Calu3 (cell line): Measurements from ENCODE around the gene TRIM17. TPM values are rescaled to one million over a fixed set of nuclear protein-coding genes. Genes with fewer than 3 reads are reported as not detected.

ENCODE experiments used
- BruUV-seq: library from RNA; stranded (reverse); fragments of 400-500 nt; replicated peaks from 2 replicates; lab custom pipeline; 2021; lab: Mats Ljungman, UMichigan
- CTCF ChIA-PET: fragments of 300-600 bp; sonication (Branson Sonifier 250); formaldehyde crosslinking; loops from one replicate; lab custom pipeline; 2022; ENCODE audit warnings: antibody characterized with exemption; lab: Charles Lee
- DNase-seq: peaks from one replicate; pipeline ENCODE4 v3.0.0; 2022
- H3K27ac Mint-ChIP-seq: one replicate; pipeline ENCODE4 v1.8.0; 2022; ENCODE audit warnings: mixed read lengths; ENCODE audit not compliant: unreplicated experiment
- H3K27me3 Mint-ChIP-seq: one replicate; pipeline ENCODE4 v1.8.0; 2022; ENCODE audit warnings: mixed read lengths; ENCODE audit not compliant: unreplicated experiment
- H3K36me3 Mint-ChIP-seq: one replicate; pipeline ENCODE4 v1.8.0; 2022; ENCODE audit warnings: mild to moderate bottlenecking, moderate library complexity, mixed read lengths; ENCODE audit not compliant: insufficient read depth, unreplicated experiment
- H3K4me1 Mint-ChIP-seq: one replicate; pipeline ENCODE4 v1.8.0; 2022; ENCODE audit warnings: mild to moderate bottlenecking, low read depth, mixed read lengths; ENCODE audit not compliant: unreplicated experiment
- H3K4me3 Mint-ChIP-seq: one replicate; pipeline ENCODE4 v1.8.0; 2022; ENCODE audit warnings: mild to moderate bottlenecking, low read depth, moderate library complexity, mixed read lengths; ENCODE audit not compliant: unreplicated experiment
- H3K9me3 Mint-ChIP-seq: one replicate; pipeline ENCODE4 v1.8.0; 2022; ENCODE audit warnings: low read depth, mixed read lengths; ENCODE audit not compliant: unreplicated experiment
- intact Hi-C: fragments of 100-400 bp; cut with micrococcal nuclease; formaldehyde crosslinking; loops from one replicate; pipeline ENCODE4 v1.10.0; 2022; ENCODE audit not compliant: unreplicated experiment
- total RNA-seq: library from RNA; stranded (reverse); gene quantifications from 2 replicates; pipeline ENCODE4 v1.2.3, GENCODE V29; 2022
- TF ChIP-seq, protein P1 (sequence below): fragments of 200-600 bp; IDR thresholded peaks from one replicate; pipeline ENCODE4 v1.8.0; 2022; ENCODE audit warnings: antibody characterized with exemption; ENCODE audit not compliant: unreplicated experiment

Gene TRIM17
- total RNA-seq, 1 experiment from 2014 or later: 3.8 TPM

DNA sequence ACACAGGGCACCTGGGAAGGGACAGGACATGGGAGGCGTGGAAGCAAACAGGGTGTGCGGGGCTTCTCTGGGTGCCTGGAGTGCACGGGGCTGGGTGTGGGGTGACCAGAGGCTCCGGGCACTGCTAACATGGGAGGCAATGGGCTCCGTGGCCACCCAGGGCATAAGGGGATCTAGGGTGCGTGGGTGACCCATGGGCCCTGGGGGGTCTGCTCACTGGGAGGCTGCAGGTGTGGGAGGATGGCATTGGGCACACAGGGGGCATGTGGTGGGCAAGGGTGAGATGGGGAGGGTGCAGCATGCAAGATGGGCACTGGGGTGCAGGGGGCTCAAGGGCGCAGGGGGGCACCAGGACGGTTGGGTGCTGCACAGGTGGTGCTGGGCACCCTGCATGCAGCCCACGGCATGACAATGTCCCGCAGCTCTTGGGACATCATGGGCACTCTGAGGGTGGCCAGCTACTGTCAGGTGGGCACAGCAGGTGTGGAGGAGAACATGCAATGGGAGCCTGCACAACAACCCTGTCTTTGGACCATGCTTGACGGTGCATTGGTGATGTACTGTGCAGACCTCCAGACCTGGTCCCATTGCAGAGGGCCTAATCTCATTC, 25.1 kb downstream of the TRIM17 start:
- Mint-ChIP-seq H3K4me3 (no peak overlapping the region), H3K36me3 (peaks cover 46% of the 10 kb centered on the region), H3K9me3 (no peaks in the 10 kb centered on the region), H3K4me1 (peaks cover 10% of the 10 kb centered on the region), H3K27me3 (no peaks in the 10 kb centered on the region), H3K27ac (peak overlapping the region; percentile 55)
- DNase-seq: no peak
- BruUV-seq: no TSS peak
- CTCF ChIA-PET: interaction anchor here (0.6 kb wide), 1 partner anchor 392 kb away, joined by 3 read pairs; no protein-coding TSS in a partner anchor
- TF ChIP-seq, protein P1, sequence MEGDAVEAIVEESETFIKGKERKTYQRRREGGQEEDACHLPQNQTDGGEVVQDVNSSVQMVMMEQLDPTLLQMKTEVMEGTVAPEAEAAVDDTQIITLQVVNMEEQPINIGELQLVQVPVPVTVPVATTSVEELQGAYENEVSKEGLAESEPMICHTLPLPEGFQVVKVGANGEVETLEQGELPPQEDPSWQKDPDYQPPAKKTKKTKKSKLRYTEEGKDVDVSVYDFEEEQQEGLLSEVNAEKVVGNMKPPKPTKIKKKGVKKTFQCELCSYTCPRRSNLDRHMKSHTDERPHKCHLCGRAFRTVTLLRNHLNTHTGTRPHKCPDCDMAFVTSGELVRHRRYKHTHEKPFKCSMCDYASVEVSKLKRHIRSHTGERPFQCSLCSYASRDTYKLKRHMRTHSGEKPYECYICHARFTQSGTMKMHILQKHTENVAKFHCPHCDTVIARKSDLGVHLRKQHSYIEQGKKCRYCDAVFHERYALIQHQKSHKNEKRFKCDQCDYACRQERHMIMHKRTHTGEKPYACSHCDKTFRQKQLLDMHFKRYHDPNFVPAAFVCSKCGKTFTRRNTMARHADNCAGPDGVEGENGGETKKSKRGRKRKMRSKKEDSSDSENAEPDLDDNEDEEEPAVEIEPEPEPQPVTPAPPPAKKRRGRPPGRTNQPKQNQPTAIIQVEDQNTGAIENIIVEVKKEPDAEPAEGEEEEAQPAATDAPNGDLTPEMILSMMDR: no peak
- intact Hi-C loops: loop anchor here (2.0 to 10.0 kb wide), 2 partner anchors 51 to 257 kb away; no protein-coding TSS in a partner anchor

DNA sequence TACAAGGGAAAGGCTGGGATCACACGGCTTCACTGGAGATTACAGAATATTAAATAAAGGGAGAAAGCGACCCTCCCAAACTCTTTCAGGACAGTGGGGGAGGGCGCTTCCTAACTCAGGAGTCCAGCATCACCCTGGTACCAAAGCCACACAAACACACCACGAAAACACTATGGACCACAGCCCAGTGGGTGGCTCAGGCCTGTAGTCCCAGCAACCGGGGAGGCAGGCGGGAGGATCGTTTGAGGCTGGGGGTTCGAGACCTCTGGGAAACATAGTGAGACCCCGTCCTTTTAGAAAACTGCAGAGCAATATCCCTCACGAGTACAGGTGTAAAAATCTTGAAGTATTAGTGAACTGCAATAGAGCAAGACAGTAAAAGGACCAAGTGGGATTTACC, 26.0 kb downstream of the TRIM17 start:
- Mint-ChIP-seq H3K4me3 (no peak overlapping the region), H3K27ac (no peak overlapping the region), H3K36me3 (peaks cover 39% of the 10 kb centered on the region), H3K27me3 (no peaks in the 10 kb centered on the region), H3K4me1 (peaks cover 10% of the 10 kb centered on the region), H3K9me3 (no peaks in the 10 kb centered on the region)
- TF ChIP-seq, protein P1: no peak
- BruUV-seq: no TSS peak
- no peak for DNase-seq
- CTCF ChIA-PET: interaction anchor here (0.7 kb wide), 1 partner anchor 23 kb away, joined by 3 read pairs; no protein-coding TSS in a partner anchor
- intact Hi-C loops: loop anchor here (10.0 kb wide), 1 partner anchor 256 kb away; no protein-coding TSS in a partner anchor

DNA sequence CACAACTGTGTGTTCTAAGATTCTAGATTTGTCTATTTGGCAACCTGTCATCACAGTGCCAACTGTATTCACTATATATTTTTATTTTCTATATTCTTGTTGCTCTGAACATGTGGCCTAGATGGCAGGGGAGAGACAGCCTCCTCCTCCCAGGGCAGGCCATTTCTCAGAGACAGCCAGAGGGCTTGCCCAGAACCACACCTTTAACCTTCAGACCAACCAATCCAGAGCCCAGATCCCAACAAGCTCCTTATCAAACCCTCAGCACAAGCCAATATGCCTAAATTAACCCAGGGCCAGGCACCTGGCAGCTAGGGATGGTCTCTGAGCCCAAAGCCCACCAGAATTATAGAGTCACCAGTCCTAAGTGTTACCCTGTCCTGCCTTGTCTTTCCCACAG, 29.3 kb downstream of the TRIM17 start:
- TF ChIP-seq, protein P1: no peak
- Mint-ChIP-seq H3K9me3 (no peaks in the 10 kb centered on the region), H3K4me1 (no peaks in the 10 kb centered on the region), H3K27me3 (no peaks in the 10 kb centered on the region), H3K27ac (no peak overlapping the region), H3K4me3 (no peak overlapping the region), H3K36me3 (peaks cover 11% of the 10 kb centered on the region)
- CTCF ChIA-PET: interaction anchor here (1.4 kb wide), 1 partner anchor 70 kb away, joined by 5 read pairs; a partner anchor contains a TSS
- intact Hi-C loops: no loop called here
- no peak for DNase-seq
- no TSS peak for BruUV-seq

DNA sequence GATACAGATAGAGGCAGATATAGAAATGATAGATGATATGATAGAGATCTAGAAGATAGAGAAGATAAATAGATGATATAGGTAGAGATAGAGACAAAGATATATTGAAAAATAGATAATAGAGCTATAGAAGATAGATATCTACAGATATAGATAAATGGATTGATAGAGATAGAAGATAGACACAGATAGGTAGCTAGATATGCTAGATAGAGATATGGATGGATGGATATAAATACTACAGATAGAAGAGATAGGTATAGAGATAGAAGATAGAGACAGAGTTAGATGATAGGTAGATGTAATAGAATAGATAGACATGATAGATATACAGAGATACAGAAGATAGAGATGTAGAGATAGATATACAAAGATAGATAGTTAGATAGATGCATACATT, 31.4 kb downstream of the TRIM17 start:
- no peaks in the 10 kb centered on the region for H3K36me3 Mint-ChIP-seq
- H3K9me3 Mint-ChIP-seq: no peaks in the 10 kb centered on the region
- no peaks in the 10 kb centered on the region for H3K27me3 Mint-ChIP-seq
- TF ChIP-seq, protein P1: no peak
- no peak overlapping the region for H3K27ac Mint-ChIP-seq
- intact Hi-C loops: no loop called here
- BruUV-seq: no TSS peak
- no peaks in the 10 kb centered on the region for H3K4me1 Mint-ChIP-seq
- no peak for DNase-seq
- H3K4me3 Mint-ChIP-seq: no peak overlapping the region
- CTCF ChIA-PET: no interaction called here
